ENCODE results near the gene FAM210B.

DNA sequence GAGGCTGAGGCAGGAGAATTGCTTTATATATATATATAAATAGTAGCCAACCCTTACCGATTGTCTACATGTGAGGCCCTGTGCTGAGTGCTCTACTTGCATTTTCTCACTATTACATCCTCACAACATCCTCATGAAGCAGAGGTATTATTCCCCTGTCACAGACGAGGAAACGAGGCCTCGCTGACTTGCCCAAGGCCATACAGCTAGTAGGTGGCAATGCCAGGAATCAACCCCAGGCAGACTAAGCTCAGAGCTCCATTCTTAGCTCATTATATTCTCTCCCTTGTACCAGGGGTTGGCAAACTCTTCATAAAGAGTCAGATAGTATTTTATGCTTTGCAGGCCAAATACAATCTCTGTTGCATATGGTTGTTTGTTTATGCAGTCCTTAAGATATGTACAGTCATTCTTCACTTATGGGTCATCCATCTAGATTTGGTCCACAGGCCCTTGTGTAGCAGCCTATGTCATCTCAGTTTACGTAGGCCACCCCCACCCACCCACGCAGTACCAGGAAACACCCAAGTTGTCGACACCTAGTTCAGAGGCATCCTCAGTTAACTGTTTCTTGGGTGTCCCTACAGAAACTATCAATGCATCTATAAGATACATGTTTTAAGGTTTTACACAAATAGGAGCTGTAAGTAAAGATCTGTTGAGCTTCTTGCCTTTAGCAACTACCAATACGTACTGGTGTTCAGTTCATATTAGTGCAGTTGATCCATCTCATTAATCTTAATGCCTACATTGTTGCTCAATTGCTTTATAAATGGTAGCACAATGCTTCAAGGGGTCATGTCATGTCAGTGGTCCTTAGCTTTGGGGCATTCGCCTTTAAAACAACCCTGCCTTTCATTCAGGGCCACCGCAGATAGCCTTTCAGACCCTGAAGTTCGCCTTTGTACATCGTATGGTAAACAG lies 56.3 kb downstream of the FAM210B start:
- TF ChIP-seq, protein P1, sequence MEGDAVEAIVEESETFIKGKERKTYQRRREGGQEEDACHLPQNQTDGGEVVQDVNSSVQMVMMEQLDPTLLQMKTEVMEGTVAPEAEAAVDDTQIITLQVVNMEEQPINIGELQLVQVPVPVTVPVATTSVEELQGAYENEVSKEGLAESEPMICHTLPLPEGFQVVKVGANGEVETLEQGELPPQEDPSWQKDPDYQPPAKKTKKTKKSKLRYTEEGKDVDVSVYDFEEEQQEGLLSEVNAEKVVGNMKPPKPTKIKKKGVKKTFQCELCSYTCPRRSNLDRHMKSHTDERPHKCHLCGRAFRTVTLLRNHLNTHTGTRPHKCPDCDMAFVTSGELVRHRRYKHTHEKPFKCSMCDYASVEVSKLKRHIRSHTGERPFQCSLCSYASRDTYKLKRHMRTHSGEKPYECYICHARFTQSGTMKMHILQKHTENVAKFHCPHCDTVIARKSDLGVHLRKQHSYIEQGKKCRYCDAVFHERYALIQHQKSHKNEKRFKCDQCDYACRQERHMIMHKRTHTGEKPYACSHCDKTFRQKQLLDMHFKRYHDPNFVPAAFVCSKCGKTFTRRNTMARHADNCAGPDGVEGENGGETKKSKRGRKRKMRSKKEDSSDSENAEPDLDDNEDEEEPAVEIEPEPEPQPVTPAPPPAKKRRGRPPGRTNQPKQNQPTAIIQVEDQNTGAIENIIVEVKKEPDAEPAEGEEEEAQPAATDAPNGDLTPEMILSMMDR (conservative IDR thresholded peaks at IDR 0.05; ENCODE audit: low read depth, low read length), result no peak
- TF ChIP-seq EZH2 (IDR thresholded peaks at IDR 0.05; ENCODE audit: low read length, unreplicated experiment) (no peak), EZH2phosphoT487 (IDR thresholded peaks at IDR 0.05; ENCODE audit: borderline replicate concordance, low read length) (no peak)
